Activated naive CD8-positive, alpha-beta T cell (primary cell): ENCODE measurements around the gene GIMAP1.

Experiments used
- H3K27ac Mint-ChIP-seq: one replicate; pipeline ENCODE4 v1.8.0; 2021; ENCODE audit warnings: mixed read lengths
- H3K27me3 Mint-ChIP-seq: one replicate; pipeline ENCODE4 v1.8.0; 2021; ENCODE audit warnings: mixed read lengths
- H3K36me3 Mint-ChIP-seq: one replicate; pipeline ENCODE4 v1.8.0; 2021; ENCODE audit warnings: mixed read lengths
- H3K4me1 Mint-ChIP-seq: one replicate; pipeline ENCODE4 v1.8.0; 2021; ENCODE audit warnings: low read depth, mixed read lengths
- H3K4me3 Mint-ChIP-seq: one replicate; pipeline ENCODE4 v1.8.0; 2021; ENCODE audit warnings: mild to moderate bottlenecking, mixed read lengths
- H3K9me3 Mint-ChIP-seq: one replicate; pipeline ENCODE4 v1.8.0; 2021; ENCODE audit warnings: low read depth, mixed read lengths

GIMAP1 gene

DNA sequence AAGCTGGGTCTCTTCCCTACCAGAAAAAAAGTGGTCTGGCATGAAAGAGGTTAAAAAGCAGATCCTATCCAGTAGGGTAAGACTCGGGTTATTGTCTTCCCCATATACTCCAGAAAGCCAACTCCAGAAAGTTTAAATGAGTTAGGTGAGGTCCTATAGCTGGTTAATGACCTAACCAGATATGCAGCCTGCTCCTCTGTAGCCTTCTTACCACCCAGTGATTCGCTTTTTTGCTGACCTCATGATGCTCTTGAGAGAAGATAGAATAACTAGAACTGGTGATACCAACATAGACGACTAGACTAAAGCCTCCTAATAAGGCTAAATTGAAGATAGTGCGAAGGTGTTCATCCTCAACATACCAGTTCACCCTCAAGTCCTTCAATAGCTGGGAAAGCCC is 675 bp upstream of the GIMAP1 start:
- Mint-ChIP-seq H3K4me1 (peaks cover 58% of the 10 kb centered on the region), H3K27me3 (no peaks in the 10 kb centered on the region), H3K4me3 (peak overlapping the region; percentile 92), H3K27ac (peak overlapping the region; percentile 95), H3K9me3 (no peaks in the 10 kb centered on the region), H3K36me3 (peaks cover 16% of the 10 kb centered on the region)

DNA sequence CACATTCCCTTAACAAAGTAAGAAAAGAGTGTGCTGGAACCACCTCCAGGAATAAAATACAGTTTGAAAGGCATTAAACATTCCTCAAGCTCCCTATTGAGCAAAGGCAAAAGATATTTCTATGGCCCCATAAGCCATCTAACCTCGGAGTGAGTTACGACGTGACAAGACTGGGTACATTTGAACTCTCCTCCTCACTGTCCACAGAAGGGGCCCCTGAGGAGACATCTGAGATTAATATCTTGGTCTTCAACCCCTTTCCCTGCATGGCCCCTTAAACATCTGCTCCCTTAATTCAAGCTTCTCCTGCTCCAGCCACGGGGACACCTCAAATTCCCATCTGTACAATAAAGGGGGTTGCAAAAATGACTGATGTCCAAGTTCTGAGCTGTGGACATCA is 526 bp downstream of the GIMAP1 start:
- Mint-ChIP-seq H3K27ac (peak overlapping the region; percentile 95), H3K36me3 (peaks cover 20% of the 10 kb centered on the region), H3K4me1 (peaks cover 69% of the 10 kb centered on the region), H3K9me3 (no peaks in the 10 kb centered on the region), H3K27me3 (no peaks in the 10 kb centered on the region), H3K4me3 (peak overlapping the region; percentile 92)

DNA sequence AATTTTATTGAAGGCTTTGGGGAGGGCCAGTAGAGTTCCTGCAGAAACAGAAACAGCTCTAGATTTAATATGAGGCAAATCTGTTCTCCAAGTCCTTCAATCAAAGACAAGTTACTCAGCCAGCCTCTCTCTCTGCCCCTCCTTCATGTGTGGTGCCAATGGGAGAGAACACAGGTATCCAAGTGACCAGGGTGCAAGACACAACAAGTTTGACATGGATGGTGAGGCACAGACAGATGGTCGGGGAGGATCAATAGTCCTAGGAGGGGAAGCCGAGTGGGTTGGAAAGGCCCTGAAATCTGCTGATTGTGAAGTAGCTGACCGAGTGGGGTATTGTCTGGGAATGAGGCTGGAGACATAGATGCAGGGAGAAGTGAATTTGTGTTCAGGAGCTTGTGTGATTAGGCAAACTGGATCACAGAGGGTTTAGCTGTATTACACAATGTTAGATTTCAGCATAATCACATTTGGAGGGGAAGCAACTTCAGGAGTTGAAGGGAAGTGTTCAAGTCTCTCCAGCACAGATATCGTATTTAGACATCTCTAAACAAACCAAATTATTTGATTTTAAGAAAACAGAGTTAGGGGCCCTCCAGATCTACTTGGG is 1.5 kb downstream of the GIMAP1 start:
- H3K36me3 Mint-ChIP-seq = peaks cover 21% of the 10 kb centered on the region
- peaks cover 79% of the 10 kb centered on the region for H3K4me1 Mint-ChIP-seq
- peak overlapping the region; percentile 95 for H3K27ac Mint-ChIP-seq
- H3K4me3 Mint-ChIP-seq = peak overlapping the region; percentile 92
- H3K9me3 Mint-ChIP-seq = no peaks in the 10 kb centered on the region
- H3K27me3 Mint-ChIP-seq = no peaks in the 10 kb centered on the region

DNA sequence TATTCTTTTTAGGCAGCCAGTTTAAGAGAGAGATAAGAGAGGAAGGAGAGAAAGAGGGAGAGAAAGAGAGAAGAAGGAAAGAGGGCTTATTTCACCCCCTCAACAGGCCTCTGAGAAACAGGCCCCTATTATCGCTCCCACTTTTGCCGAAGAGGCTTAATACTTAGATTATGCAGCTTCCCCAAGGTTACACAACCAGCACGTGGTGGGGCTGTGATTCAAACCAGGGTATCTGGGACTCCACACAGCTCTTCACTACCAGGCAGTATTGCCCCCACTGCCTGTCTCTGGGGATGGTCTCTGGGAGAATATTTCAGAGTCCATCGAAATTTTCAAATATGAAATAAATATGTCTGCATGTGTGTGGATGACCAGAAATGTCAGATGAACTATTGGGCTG is 3.0 kb downstream of the GIMAP1 start:
- Mint-ChIP-seq H3K27ac (peak overlapping the region; percentile 95), H3K36me3 (peaks cover 28% of the 10 kb centered on the region), H3K4me1 (peaks cover 88% of the 10 kb centered on the region)

DNA sequence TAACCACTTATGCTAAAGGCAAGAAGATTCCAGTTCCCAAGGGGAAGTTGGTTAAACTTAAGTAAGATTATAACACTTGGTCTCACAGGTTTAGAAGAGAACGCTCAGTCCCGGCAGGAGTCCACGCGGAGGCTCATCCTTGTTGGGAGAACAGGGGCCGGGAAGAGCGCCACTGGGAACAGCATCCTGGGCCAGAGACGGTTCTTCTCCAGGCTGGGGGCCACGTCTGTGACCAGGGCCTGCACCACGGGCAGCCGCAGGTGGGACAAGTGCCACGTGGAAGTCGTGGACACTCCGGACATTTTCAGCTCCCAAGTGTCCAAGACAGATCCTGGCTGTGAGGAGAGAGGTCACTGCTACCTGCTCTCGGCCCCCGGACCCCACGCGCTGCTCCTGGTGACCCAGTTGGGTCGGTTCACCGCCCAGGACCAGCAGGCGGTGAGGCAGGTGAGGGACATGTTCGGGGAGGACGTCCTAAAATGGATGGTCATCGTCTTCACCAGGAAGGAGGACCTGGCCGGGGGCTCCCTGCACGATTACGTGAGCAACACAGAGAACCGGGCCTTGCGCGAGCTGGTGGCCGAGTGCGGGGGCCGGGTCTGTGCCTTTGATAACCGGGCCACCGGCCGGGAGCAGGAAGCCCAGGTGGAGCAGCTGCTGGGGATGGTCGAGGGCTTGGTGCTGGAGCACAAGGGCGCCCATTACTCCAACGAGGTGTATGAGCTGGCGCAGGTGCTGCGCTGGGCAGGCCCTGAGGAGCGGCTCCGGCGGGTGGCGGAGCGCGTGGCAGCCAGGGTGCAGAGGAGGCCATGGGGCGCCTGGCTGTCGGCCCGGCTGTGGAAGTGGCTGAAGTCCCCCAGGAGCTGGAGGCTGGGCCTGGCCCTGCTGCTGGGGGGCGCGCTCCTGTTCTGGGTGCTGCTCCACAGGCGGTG is 3.8 kb downstream of the GIMAP1 start:
- Mint-ChIP-seq H3K27ac (peak overlapping the region; percentile 95), H3K4me3 (peak overlapping the region; percentile 92), H3K4me1 (peaks cover 82% of the 10 kb centered on the region), H3K36me3 (peaks cover 30% of the 10 kb centered on the region), H3K27me3 (no peaks in the 10 kb centered on the region), H3K9me3 (no peaks in the 10 kb centered on the region)

More for the DNA sequence above, 3.0 kb downstream of the GIMAP1 start:
- H3K27me3 Mint-ChIP-seq = no peaks in the 10 kb centered on the region
- no peaks in the 10 kb centered on the region for H3K9me3 Mint-ChIP-seq
- peak overlapping the region; percentile 92 for H3K4me3 Mint-ChIP-seq

DNA sequence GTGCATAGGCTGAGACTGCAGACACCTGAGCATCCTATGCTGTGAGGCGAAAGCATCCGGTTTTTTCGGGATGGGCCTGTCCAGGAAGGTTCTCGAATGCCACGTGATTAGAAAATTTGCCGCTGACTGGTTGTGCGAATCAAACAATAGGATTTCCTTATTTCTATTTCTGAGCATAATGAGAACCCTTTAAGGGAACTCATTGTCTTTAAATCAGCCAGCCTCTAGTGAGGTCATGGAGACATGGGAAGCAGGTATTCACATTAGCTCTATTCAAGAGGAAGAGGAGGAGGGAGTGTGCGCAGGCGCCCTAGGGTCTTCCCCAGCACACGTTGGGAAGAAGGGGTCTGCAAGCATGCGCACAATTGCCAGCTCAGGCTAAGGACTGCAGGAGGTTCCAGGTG is 5.6 kb downstream of the GIMAP1 start:
- Mint-ChIP-seq H3K9me3 (peaks cover 7% of the 10 kb centered on the region), H3K27me3 (no peaks in the 10 kb centered on the region), H3K27ac (peak overlapping the region; percentile 92), H3K36me3 (peaks cover 42% of the 10 kb centered on the region), H3K4me3 (peak overlapping the region; percentile 52), H3K4me1 (peaks cover 79% of the 10 kb centered on the region)

DNA sequence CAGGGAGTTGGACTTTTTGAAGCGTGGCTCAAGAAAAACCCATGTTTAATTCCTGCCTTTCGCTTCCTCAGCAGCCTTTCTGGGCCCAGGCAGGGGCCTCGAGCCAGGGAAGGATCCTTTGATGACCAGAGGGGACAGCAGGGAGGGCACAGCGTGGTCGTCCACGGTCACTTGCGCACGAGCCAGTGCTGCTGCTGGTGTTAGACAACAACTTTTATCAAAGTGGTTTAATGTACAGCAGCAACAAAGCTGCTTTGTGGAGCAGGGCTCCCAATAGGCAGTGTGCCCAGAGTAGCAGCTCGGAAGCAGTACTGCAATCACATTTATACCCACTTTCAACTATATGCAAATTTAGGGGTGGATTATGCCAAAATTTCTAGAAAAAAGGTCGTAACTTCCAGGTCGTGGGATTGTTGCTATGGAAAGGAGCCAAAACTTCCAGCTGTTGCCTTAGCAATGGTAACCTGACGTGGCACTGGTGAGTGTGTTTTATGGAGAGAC is 6.1 kb downstream of the GIMAP1 start:
- H3K36me3 Mint-ChIP-seq = peaks cover 46% of the 10 kb centered on the region
- H3K4me1 Mint-ChIP-seq = peaks cover 78% of the 10 kb centered on the region
- peaks cover 9% of the 10 kb centered on the region for H3K9me3 Mint-ChIP-seq
- peak overlapping the region; percentile 52 for H3K4me3 Mint-ChIP-seq
- H3K27me3 Mint-ChIP-seq = no peaks in the 10 kb centered on the region
- peak overlapping the region; percentile 92 for H3K27ac Mint-ChIP-seq

DNA sequence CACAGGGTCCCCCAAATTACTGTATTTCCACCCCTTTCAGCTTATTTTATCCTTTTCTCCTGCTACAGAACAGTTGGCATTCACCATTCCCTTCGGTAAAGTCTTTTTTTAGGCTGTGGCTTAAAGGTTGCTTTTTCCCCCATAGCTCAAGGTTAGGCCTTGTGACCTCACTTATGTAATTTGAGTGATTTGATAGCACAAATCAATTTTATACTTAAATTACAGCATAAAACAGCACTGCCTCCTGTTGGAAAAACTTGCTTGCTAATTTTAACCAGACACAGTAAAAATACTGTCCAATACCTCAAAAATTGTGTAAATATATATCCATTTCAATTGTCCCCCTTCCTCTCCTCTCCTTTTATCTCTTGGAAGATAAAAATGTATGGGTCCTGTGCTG is 7.1 kb downstream of the GIMAP1 start:
- Mint-ChIP-seq H3K9me3 (peaks cover 19% of the 10 kb centered on the region), H3K4me3 (peak overlapping the region; percentile 52), H3K27ac (peak overlapping the region; percentile 92), H3K27me3 (no peaks in the 10 kb centered on the region), H3K36me3 (peaks cover 52% of the 10 kb centered on the region), H3K4me1 (peaks cover 75% of the 10 kb centered on the region)

DNA sequence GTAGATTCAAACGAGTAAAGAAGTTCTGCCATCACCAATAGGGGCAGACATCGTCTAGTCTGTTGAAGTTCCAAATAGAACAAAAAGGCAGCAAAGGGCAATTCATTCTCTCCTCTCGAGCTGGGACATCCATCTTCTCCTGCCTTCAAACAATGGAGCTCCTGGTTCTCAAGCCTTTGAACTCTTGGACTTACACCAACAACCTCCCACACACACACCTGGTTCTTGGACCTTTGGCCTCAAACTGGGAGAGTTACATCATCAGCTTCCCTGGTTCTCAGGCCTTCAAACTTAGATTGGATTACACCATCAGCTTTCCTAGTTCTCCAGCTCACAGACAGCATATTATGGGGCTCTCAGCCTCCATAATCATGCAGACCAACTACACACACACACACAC is 11.0 kb downstream of the GIMAP1 start:
- Mint-ChIP-seq H3K27me3 (no peaks in the 10 kb centered on the region), H3K4me1 (peaks cover 75% of the 10 kb centered on the region), H3K4me3 (no peak overlapping the region), H3K27ac (peak overlapping the region; percentile 70), H3K9me3 (peaks cover 25% of the 10 kb centered on the region), H3K36me3 (peaks cover 44% of the 10 kb centered on the region)

DNA sequence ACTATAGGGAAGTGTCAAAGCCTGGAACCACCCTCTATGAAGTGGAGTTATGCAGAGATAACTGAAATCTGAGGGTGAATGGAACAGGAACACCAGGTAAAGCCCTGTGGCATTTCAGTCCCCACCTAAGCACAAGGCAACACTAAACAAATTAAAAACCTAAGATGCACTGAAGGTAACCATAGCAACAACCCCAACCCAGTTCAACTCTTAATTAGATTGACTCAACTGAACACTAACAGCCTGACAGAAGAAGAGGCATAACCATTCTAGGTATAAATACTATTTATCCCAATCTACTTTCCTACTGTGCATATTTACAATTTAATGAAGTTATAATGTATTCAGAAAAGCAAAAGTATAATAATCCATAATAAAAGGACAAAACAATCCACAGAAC is 11.6 kb downstream of the GIMAP1 start:
- Mint-ChIP-seq H3K27ac (peak overlapping the region; percentile 70), H3K4me3 (no peak overlapping the region), H3K36me3 (peaks cover 44% of the 10 kb centered on the region), H3K27me3 (no peaks in the 10 kb centered on the region), H3K4me1 (peaks cover 75% of the 10 kb centered on the region), H3K9me3 (peaks cover 25% of the 10 kb centered on the region)

DNA sequence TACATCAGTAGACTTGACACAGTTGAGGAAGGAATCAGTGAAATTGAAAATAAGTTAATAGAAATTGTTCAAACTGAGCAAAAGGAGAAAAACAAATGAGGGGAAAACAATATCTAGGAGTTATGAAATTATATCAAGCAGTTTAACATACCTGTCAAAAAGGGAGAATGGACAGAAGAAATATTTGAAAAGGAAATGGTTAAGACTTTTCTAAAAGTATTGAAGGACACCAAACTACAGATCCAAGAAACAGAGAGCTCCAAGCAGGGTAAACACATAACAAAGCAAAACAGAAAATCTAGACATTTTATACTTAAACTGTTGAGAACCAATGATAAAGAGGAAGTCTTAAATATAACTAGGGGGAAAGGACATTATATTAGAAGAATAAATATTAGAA is 12.2 kb downstream of the GIMAP1 start:
- no peak overlapping the region for H3K4me3 Mint-ChIP-seq
- peak overlapping the region; percentile 42 for H3K27ac Mint-ChIP-seq
- H3K9me3 Mint-ChIP-seq = peaks cover 25% of the 10 kb centered on the region
- peaks cover 75% of the 10 kb centered on the region for H3K4me1 Mint-ChIP-seq
- H3K27me3 Mint-ChIP-seq = no peaks in the 10 kb centered on the region
- H3K36me3 Mint-ChIP-seq = peaks cover 38% of the 10 kb centered on the region

DNA sequence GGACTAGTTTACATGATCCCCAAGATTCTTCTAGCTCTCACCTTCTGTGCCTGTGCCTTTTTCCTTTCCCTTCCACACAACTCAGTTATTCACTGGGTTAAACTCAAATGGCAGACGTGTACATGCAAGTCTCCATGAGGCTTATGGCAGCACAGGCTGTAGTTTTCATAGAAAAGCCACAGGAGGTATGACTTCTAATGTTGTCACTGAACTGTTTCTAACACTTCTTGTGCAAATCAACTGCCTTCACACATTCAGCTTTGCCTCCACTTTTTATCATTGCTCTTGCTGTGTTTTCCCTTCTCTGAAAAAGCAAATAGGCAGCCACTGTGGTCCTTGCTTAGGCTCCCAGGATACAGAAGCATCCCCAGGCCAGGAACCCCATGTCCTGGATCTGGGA is 15.5 kb downstream of the GIMAP1 start:
- Mint-ChIP-seq H3K27ac (peak overlapping the region; percentile 99), H3K4me1 (peaks cover 88% of the 10 kb centered on the region), H3K36me3 (peaks cover 18% of the 10 kb centered on the region), H3K27me3 (no peaks in the 10 kb centered on the region), H3K4me3 (peak overlapping the region; percentile 62), H3K9me3 (peaks cover 19% of the 10 kb centered on the region)

DNA sequence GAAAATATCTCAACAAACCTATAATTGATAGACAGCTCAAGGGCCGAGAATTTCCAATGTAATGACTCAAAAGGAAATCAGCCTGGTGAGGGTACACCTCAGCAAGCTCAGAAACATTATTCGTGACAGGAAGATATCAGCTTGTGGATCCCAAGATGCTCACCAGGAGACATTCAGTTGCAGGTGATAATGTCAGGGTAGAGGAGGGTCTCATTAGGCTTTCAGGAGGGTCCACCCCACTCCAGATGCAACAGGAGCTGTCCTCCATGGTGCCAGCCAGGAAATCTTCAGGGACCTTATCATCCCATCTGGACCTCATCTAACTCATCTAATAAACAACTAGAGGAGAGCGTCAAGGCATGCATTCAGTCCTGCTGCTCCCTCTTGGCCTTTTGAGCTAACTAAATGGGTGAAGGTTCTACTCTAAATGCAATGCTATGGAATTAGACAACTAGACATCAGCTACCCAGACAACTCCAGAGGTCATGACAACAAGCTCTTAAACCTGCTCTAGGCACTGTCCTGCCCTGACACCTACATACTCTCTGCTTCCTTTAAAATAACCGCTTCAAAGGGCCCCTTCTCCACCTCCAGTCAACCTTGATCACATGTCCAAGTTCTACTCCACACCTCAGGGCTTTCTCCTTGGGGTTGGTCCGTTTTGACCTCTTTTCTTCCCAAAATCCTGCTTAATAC is 16.5 kb downstream of the GIMAP1 start:
- peak overlapping the region; percentile 62 for H3K4me3 Mint-ChIP-seq
- no peaks in the 10 kb centered on the region for H3K27me3 Mint-ChIP-seq
- H3K4me1 Mint-ChIP-seq = peaks cover 85% of the 10 kb centered on the region
- H3K36me3 Mint-ChIP-seq = peaks cover 9% of the 10 kb centered on the region
- peaks cover 11% of the 10 kb centered on the region for H3K9me3 Mint-ChIP-seq
- peak overlapping the region; percentile 99 for H3K27ac Mint-ChIP-seq

DNA sequence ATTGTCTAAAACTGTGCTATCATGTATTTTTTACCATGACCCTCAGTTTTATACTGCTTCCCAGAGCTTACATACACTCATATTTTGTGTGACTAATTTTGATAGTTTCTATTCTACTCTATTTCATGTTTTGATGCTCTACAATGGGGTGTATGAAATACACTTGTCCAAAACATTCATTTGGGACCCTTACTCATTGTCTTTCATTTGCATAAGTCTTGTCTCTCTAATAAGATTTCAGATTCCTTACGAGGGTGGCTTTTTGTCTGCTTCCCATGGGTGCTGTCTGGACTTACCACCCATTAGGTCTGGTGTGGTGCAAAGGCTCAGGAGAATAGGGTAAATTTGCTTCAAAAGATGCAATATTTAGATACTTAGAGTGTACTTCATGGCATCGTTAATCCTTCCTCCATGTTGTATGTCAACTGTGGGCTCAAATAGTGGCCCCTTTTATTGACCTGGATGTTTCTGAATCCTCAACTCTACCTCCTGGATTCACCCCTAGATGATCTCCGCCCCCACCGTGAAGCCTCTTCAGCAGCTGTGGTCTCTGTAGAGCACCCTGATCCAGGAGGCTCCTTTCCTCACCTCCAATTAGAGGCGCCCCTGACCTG is 17.2 kb downstream of the GIMAP1 start:
- peaks cover 5% of the 10 kb centered on the region for H3K9me3 Mint-ChIP-seq
- peak overlapping the region; percentile 99 for H3K27ac Mint-ChIP-seq
- peaks cover 4% of the 10 kb centered on the region for H3K36me3 Mint-ChIP-seq
- peaks cover 81% of the 10 kb centered on the region for H3K4me1 Mint-ChIP-seq
- H3K27me3 Mint-ChIP-seq = no peaks in the 10 kb centered on the region
- peak overlapping the region; percentile 62 for H3K4me3 Mint-ChIP-seq
